Neural progenitor cell (in vitro differentiated cells): Measurements from ENCODE around the gene CIRBP. TPM values are rescaled to one million over a fixed set of nuclear protein-coding genes. Genes with fewer than 3 reads are reported as not detected.

Experiments used
- DNase-seq: peaks from one replicate; pipeline ENCODE4 v3.0.0-alpha.2; 2016; ENCODE audit warnings: low spot score
- H2AFZ ChIP-seq: fragments of 200-600 bp; sonication (generic); replicated peaks from 2 replicates; pipeline ENCODE4 v1.6.1; 2016; ENCODE audit warnings: antibody characterized with exemption
- H3F3A ChIP-seq: fragments of 200-600 bp; sonication (generic); 2 replicates; pipeline ENCODE4 v1.6.1; 2016; ENCODE audit warnings: antibody characterized with exemption, low read depth
- H3K27ac ChIP-seq: fragments of 200-600 bp; sonication (generic); 2 replicates; pipeline ENCODE4 v1.5.1; 2016; ENCODE audit warnings: mild to moderate bottlenecking
- H3K27me3 ChIP-seq: fragments of 200-600 bp; sonication (generic); 2 replicates; pipeline ENCODE4 v1.6.1; 2016; ENCODE audit warnings: mild to moderate bottlenecking, moderate library complexity
- H3K36me3 ChIP-seq: fragments of 200-600 bp; sonication (generic); 2 replicates; pipeline ENCODE4 v1.5.1; 2016
- H3K4me1 ChIP-seq: fragments of 200-600 bp; sonication (generic); 2 replicates; pipeline ENCODE4 v1.6.1; 2016; ENCODE audit warnings: mixed run types
- H3K4me2 ChIP-seq: fragments of 200-600 bp; sonication (generic); 2 replicates; pipeline ENCODE4 v1.6.1; 2016
- H3K4me3 ChIP-seq: fragments of 200-600 bp; sonication (generic); 2 replicates; pipeline ENCODE4 v1.5.1; 2016
- H3K79me2 ChIP-seq: fragments of 200-600 bp; sonication (generic); 2 replicates; pipeline ENCODE4 v1.6.1; 2016; ENCODE audit warnings: low read depth
- H3K9ac ChIP-seq: fragments of 200-600 bp; sonication (generic); 2 replicates; pipeline ENCODE4 v1.6.1; 2016
- H3K9me3 ChIP-seq: fragments of 200-600 bp; sonication (generic); 2 replicates; pipeline ENCODE4 v1.5.1; 2016; ENCODE audit warnings: low read depth
- H4K20me1 ChIP-seq: fragments of 200-600 bp; sonication (generic); 2 replicates; pipeline ENCODE4 v1.6.1; 2016; ENCODE audit warnings: low read depth
- H3K27ac Mint-ChIP-seq: 3 replicates; pipeline ENCODE4 v1.8.0; 2021; ENCODE audit warnings: mixed read lengths
- H3K27me3 Mint-ChIP-seq: 2 replicates; pipeline ENCODE4 v1.8.0; 2022; ENCODE audit warnings: low read depth, mild to moderate bottlenecking, inconsistent platforms, moderate library complexity, mixed read lengths; ENCODE audit not compliant: insufficient read depth
- H3K36me3 Mint-ChIP-seq: 3 replicates; pipeline ENCODE4 v1.8.0; 2021; ENCODE audit warnings: mixed read lengths
- H3K4me1 Mint-ChIP-seq: 3 replicates; pipeline ENCODE4 v1.8.0; 2021; ENCODE audit warnings: mixed read lengths
- H3K4me3 Mint-ChIP-seq: 3 replicates; pipeline ENCODE4 v1.8.0; 2021; ENCODE audit warnings: mild to moderate bottlenecking, moderate library complexity, mixed read lengths
- H3K9me3 Mint-ChIP-seq: 3 replicates; pipeline ENCODE4 v1.8.0; 2020; ENCODE audit warnings: mixed read lengths
- CTCF ChIP-seq: fragments of 200-600 bp; sonication (generic); IDR thresholded peaks from 2 replicates; pipeline ENCODE4 v1.5.1; 2017; ENCODE audit warnings: antibody characterized with exemption, mild to moderate bottlenecking
- EZH2 ChIP-seq: fragments of 200-600 bp; sonication (generic); IDR thresholded peaks from 2 replicates; pipeline ENCODE4 v1.6.1; 2017; ENCODE audit warnings: antibody characterized with exemption, mild to moderate bottlenecking, moderate library complexity
- EZH2phosphoT487 ChIP-seq: fragments of 200-600 bp; sonication (generic); IDR thresholded peaks from 2 replicates; pipeline ENCODE4 v1.6.1; 2017; ENCODE audit warnings: antibody characterized with exemption
- total RNA-seq: library from RNA; depleted of rRNA; stranded (reverse); fragments of >200 nt; gene quantifications from 2 replicates; pipeline ENCODE4 v1.2.3, GENCODE V29; 2015; ENCODE audit warnings: low replicate concordance

CIRBP gene
- total RNA-seq, 1 donor from 2014 or later = 395 TPM

GRCh38 chr19:1307320-1307719 is 38.2 kb downstream of the CIRBP start:
- H3K9ac ChIP-seq = no peak overlapping the region
- H3K79me2 ChIP-seq = no peaks in the 10 kb centered on the region
- no peaks in the 10 kb centered on the region for H3K9me3 ChIP-seq
- H3K4me1 ChIP-seq = peaks cover 30% of the 10 kb centered on the region
- no peak overlapping the region for H3K4me2 ChIP-seq
- TF ChIP-seq EZH2 (no peak), EZH2phosphoT487 (no peak), CTCF (no peak)
- H3K27ac Mint-ChIP-seq = no peak overlapping the region
- H2AFZ ChIP-seq = no peak overlapping the region
- peaks cover 13% of the 10 kb centered on the region for H3K4me1 Mint-ChIP-seq
- peaks cover 11% of the 10 kb centered on the region for H3K27me3 Mint-ChIP-seq
- H3K27ac ChIP-seq = no peak overlapping the region
- no peak for DNase-seq
- no peaks in the 10 kb centered on the region for H3K36me3 ChIP-seq
- H3K9me3 Mint-ChIP-seq = no peaks in the 10 kb centered on the region
- no peak overlapping the region for H3K4me3 Mint-ChIP-seq
- no peaks in the 10 kb centered on the region for H3K27me3 ChIP-seq
- no peak overlapping the region for H3K4me3 ChIP-seq
- H3K36me3 Mint-ChIP-seq = no peaks in the 10 kb centered on the region
- H4K20me1 ChIP-seq = no peaks in the 10 kb centered on the region
- H3F3A ChIP-seq = peaks cover 31% of the 10 kb centered on the region

- Histone ChIP-seq H3K4me1 (peaks cover 26% of the 10 kb centered on the region), H3K4me3 (no peak overlapping the region), H3K27ac (no peak overlapping the region), H3K36me3 (no peaks in the 10 kb centered on the region), H2AFZ (no peak overlapping the region), H4K20me1 (no peaks in the 10 kb centered on the region), H3K79me2 (no peaks in the 10 kb centered on the region), H3F3A (peaks cover 28% of the 10 kb centered on the region), H3K9me3 (no peaks in the 10 kb centered on the region), H3K9ac (no peak overlapping the region), H3K4me2 (no peak overlapping the region), H3K27me3 (no peaks in the 10 kb centered on the region)
- peaks cover 11% of the 10 kb centered on the region for H3K27me3 Mint-ChIP-seq
- no peak overlapping the region for H3K4me3 Mint-ChIP-seq
- no peak for TF ChIP-seq EZH2phosphoT487
- TF ChIP-seq CTCF = no peak
- TF ChIP-seq EZH2 = no peak
- no peaks in the 10 kb centered on the region for H3K36me3 Mint-ChIP-seq
- no peaks in the 10 kb centered on the region for H3K9me3 Mint-ChIP-seq
- H3K27ac Mint-ChIP-seq = no peak overlapping the region
- H3K4me1 Mint-ChIP-seq = peaks cover 12% of the 10 kb centered on the region
- no peak for DNase-seq
Observed at GRCh38 chr19:1307755-1308303, 38.7 kb downstream of the CIRBP start.

GRCh38 chr19:1308718-1309117 is 39.6 kb downstream of the CIRBP start:
- no peak for TF ChIP-seq CTCF
- no peak for TF ChIP-seq EZH2phosphoT487
- TF ChIP-seq EZH2 = no peak

More at GRCh38 chr19:1308718-1309117, 39.6 kb downstream of the CIRBP start:
- Histone ChIP-seq H3K27ac (no peak overlapping the region), H4K20me1 (no peaks in the 10 kb centered on the region), H3K4me3 (no peak overlapping the region), H3K79me2 (no peaks in the 10 kb centered on the region), H3K4me1 (peaks cover 27% of the 10 kb centered on the region), H3K9me3 (no peaks in the 10 kb centered on the region), H3K36me3 (no peaks in the 10 kb centered on the region), H3K4me2 (no peak overlapping the region), H3F3A (peaks cover 28% of the 10 kb centered on the region), H3K27me3 (no peaks in the 10 kb centered on the region), H2AFZ (no peak overlapping the region), H3K9ac (no peak overlapping the region)
- no peak overlapping the region for H3K27ac Mint-ChIP-seq
- peaks cover 13% of the 10 kb centered on the region for H3K4me1 Mint-ChIP-seq
- no peak overlapping the region for H3K4me3 Mint-ChIP-seq
- H3K9me3 Mint-ChIP-seq = no peaks in the 10 kb centered on the region
- no peak for DNase-seq
- peaks cover 11% of the 10 kb centered on the region for H3K27me3 Mint-ChIP-seq
- no peaks in the 10 kb centered on the region for H3K36me3 Mint-ChIP-seq
